Stimulated activated memory B cell treated with anti-CD40 and anti-IgM and Interleukin-4, amounts not matched to agents 10 μg/mL and 1 μg/mL and 100 μg/mL, for 72 hours (primary cell): ENCODE measurements around the gene ZNG1A.
"Not testable (repeated sequence)": the region's sequence is repeated elsewhere in the genome, so short reads cannot be mapped to it uniquely, and the experiment has no call there.

Experiments
- ATAC-seq: fragments of 150-1000 bp; cut with Tn5 transposase; 2 replicates; pipeline ENCODE4 v1.10.0; 2021
- H3K27ac Mint-ChIP-seq: one replicate; pipeline ENCODE4 v1.8.0; 2022; ENCODE audit warnings: mild to moderate bottlenecking, mixed read lengths
- H3K27me3 Mint-ChIP-seq: one replicate; pipeline ENCODE4 v1.8.0; 2022; ENCODE audit warnings: mixed read lengths
- H3K36me3 Mint-ChIP-seq: one replicate; pipeline ENCODE4 v1.8.0; 2022; ENCODE audit warnings: mixed read lengths
- H3K4me1 Mint-ChIP-seq: one replicate; pipeline ENCODE4 v1.8.0; 2022; ENCODE audit warnings: mixed read lengths
- H3K4me3 Mint-ChIP-seq: one replicate; pipeline ENCODE4 v1.8.0; 2022; ENCODE audit warnings: mild to moderate bottlenecking, moderate library complexity, mixed read lengths
- H3K9me3 Mint-ChIP-seq: one replicate; pipeline ENCODE4 v1.8.0; 2022; ENCODE audit warnings: mixed read lengths

The ZNG1A gene

DNA sequence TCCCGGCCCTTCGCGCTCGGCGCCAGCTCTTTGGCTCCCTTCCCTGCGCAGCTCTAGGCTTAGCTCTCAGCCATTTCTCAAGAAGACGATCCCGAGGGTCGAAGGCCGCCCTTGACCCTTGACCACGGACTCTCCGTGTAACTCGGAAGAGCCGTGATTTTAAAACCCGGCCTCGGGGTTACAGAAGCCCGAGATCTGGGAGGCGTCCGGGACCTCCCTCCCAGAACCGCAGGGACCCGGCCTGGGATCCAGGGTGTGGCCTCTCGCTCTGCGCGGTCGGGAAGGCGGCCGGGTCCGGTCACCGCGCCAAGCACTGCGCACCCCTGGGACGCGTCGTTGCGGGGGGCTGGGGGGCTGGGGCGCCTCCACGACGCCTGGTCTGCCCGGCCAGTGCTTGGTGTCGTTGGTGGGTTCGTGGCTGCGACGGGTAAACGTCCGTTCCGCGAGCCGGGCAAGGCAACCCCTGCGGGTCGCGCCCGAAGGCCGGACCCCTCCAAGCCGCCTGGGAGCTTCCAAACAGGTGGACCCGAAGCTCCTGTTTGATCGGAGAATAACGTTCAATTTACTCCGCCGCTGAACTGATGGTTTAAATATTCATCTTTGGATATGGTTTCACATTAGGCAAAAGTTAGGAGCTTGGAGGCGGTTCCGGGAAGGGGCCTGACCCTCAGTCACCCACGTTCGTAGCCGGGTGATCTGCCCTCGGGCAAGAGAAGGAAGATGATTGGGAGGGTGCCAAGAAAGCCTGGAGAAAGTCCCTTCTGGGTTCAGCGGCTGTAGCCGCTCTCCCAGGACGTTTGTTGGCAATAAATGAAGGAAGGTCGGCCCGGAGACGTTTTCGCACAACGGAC is 64.4 kb downstream of the ZNG1A start:
- peak; percentile 47 for ATAC-seq
- H3K9me3 Mint-ChIP-seq = not testable (repeated sequence)
- peaks cover 53% of the 10 kb centered on the region for H3K27me3 Mint-ChIP-seq
- peak overlapping the region; percentile 57 for H3K27ac Mint-ChIP-seq
- H3K36me3 Mint-ChIP-seq = peaks cover 10% of the 10 kb centered on the region
- H3K4me3 Mint-ChIP-seq = peak overlapping the region; percentile 76
- H3K4me1 Mint-ChIP-seq = peaks cover 20% of the 10 kb centered on the region

DNA sequence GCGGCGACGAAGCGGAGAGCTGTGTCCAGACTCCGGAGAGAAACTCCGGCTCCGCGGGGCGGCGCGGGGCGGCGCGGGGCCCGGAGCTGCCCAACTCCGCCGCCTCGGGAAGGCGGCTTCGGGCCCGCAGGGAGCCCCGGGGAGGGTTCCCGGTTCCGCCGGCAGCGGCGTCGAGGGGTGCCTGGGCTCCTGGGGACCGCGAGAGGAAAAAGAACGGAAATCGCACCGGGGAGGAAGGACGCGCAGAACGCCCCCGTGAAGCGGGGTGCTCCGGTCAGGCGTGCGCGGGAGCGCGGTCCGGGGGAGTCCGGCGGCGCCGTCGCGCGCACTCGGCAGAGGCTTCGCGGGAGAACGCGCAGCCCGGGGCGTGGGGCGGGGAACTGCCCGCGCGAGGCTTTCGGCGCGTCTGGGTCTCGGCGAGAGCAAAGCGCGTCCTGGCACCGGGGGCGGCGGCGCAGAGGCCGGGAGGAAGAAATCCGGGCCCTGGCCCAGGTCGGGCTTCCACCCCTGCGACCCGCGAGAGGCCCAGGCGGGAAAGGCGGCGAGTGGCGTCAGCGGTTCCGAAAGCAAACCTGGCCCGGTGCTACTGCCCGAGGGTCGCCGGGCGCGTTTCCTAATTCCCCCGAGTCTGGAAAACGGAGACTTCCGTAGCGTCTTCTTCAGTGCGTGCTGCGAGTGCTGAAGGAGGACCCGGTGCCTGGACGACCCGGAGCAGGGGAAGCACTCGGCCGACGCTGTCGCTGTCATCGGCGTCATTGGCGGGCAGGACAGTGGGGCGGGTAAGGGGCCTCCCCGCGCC is 65.2 kb downstream of the ZNG1A start:
- Mint-ChIP-seq H3K27ac (peak overlapping the region; percentile 57), H3K27me3 (peaks cover 56% of the 10 kb centered on the region), H3K4me3 (peak overlapping the region; percentile 74), H3K4me1 (peaks cover 26% of the 10 kb centered on the region)
- ATAC-seq = peak; percentile 76
- H3K9me3 Mint-ChIP-seq, H3K36me3 Mint-ChIP-seq: not testable (repeated sequence)

- not testable (repeated sequence) for H3K4me3 Mint-ChIP-seq, H3K36me3 Mint-ChIP-seq, ATAC-seq, H3K9me3 Mint-ChIP-seq, H3K27ac Mint-ChIP-seq
- peaks cover 22% of the 10 kb centered on the region for H3K4me1 Mint-ChIP-seq
- H3K27me3 Mint-ChIP-seq = peaks cover 54% of the 10 kb centered on the region
Measured at GRCh38 chr9:112589-113467, 66.0 kb downstream of the ZNG1A start.

DNA sequence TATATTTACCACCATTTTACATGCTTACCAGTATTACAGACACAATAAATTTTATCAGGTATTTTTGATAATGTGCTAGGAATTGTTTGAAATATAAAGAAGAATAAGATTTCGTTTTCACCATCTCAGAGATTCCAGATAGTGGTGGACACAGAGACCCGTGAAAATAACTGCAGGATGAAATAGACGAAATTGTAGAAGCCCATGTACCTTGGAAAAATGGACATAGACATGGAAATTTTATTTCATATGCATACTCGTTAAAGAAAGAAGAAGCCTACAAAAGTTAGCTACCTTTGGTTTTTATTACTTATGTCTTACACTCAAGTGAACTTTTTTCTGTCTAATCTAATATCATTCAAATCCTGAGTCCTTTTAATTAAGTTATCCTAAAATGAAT is 68.2 kb downstream of the ZNG1A start:
- H3K4me3 Mint-ChIP-seq, H3K27ac Mint-ChIP-seq, H3K36me3 Mint-ChIP-seq, ATAC-seq, H3K9me3 Mint-ChIP-seq: not testable (repeated sequence)
- H3K4me1 Mint-ChIP-seq = peaks cover 15% of the 10 kb centered on the region
- H3K27me3 Mint-ChIP-seq = peaks cover 50% of the 10 kb centered on the region

DNA sequence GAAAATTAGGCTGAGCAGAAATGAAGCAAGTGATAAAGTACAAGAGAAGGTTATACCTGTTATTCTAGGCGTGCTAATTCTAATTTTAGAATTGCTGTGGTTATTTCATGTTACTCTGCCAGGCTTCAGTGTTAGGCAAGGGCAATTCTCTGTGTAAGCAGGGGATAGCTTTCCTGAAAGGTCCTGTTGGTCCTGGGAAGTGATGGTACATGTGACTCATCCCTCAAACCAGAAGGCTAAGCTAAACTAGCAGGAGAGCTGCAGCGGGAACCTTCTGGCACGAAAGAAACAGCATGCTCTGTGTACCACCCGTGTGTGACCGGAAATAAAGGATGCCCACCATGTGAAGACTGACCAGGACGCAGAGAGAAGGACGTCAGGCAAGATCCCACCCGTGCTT is 69.3 kb downstream of the ZNG1A start:
- H3K36me3 Mint-ChIP-seq, H3K9me3 Mint-ChIP-seq, H3K27ac Mint-ChIP-seq, H3K4me1 Mint-ChIP-seq, H3K4me3 Mint-ChIP-seq, ATAC-seq: not testable (repeated sequence)
- H3K27me3 Mint-ChIP-seq = peaks cover 43% of the 10 kb centered on the region

- not testable (repeated sequence) for H3K4me1 Mint-ChIP-seq, H3K36me3 Mint-ChIP-seq, H3K9me3 Mint-ChIP-seq, H3K4me3 Mint-ChIP-seq, ATAC-seq, H3K27ac Mint-ChIP-seq
- H3K27me3 Mint-ChIP-seq = peaks cover 37% of the 10 kb centered on the region
Measured at GRCh38 chr9:108742-109495, 69.9 kb downstream of the ZNG1A start.

- not testable (repeated sequence) for H3K9me3 Mint-ChIP-seq, H3K36me3 Mint-ChIP-seq, H3K27ac Mint-ChIP-seq, H3K4me1 Mint-ChIP-seq, ATAC-seq, H3K4me3 Mint-ChIP-seq
- peaks cover 35% of the 10 kb centered on the region for H3K27me3 Mint-ChIP-seq
Measured at GRCh38 chr9:105991-106390, 72.9 kb downstream of the ZNG1A start.

GRCh38 chr9:100430-100829 is 78.4 kb downstream of the ZNG1A start:
- not testable (repeated sequence) for H3K36me3 Mint-ChIP-seq, H3K9me3 Mint-ChIP-seq, ATAC-seq, H3K27ac Mint-ChIP-seq, H3K27me3 Mint-ChIP-seq, H3K4me3 Mint-ChIP-seq, H3K4me1 Mint-ChIP-seq

GRCh38 chr9:99867-100266 is 79.0 kb downstream of the ZNG1A start:
- H3K36me3 Mint-ChIP-seq, H3K9me3 Mint-ChIP-seq, ATAC-seq, H3K27me3 Mint-ChIP-seq, H3K27ac Mint-ChIP-seq, H3K4me1 Mint-ChIP-seq, H3K4me3 Mint-ChIP-seq: not testable (repeated sequence)

DNA sequence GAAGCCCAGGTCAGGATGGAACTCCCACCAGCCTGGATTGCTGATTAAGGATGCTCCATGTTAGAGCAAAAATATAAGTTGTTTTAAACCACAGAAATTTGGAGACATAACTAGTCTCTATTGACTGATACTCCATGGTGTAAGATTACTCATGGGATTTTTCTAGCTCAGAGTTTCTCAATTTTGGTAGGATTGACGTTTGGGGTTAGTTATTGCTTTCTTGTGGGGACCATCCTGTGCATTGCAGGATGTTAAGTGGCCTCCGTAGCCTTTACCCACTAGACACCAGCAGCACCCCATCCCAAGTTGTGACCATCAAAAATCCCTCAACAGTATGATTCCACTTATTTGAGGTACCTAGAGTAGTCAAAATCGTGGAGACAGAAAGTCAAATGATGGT is 80.1 kb downstream of the ZNG1A start:
- not testable (repeated sequence) for H3K27ac Mint-ChIP-seq, H3K36me3 Mint-ChIP-seq, H3K27me3 Mint-ChIP-seq, H3K4me1 Mint-ChIP-seq, H3K4me3 Mint-ChIP-seq, ATAC-seq, H3K9me3 Mint-ChIP-seq

DNA sequence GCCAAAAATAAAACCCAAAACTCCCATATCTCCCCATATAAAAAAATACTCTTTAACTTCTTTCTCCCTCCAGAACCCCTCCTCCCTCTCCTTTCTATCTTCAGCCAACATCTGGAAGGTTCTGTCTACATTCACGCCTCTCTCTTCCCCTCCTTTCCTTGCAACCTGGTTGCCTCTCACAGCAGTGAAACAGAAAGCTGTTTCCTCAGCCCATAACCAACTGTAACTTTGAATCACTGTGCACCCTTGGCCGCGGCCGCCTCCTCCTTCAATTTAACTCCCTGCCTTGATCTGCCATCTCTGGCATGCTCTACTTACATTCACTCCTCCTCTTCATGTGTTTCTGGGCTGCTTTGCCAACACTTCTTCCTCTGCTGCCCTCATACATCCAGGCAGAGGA is 83.9 kb downstream of the ZNG1A start:
- not testable (repeated sequence) for H3K27me3 Mint-ChIP-seq, H3K36me3 Mint-ChIP-seq, ATAC-seq, H3K27ac Mint-ChIP-seq, H3K9me3 Mint-ChIP-seq, H3K4me3 Mint-ChIP-seq, H3K4me1 Mint-ChIP-seq

DNA sequence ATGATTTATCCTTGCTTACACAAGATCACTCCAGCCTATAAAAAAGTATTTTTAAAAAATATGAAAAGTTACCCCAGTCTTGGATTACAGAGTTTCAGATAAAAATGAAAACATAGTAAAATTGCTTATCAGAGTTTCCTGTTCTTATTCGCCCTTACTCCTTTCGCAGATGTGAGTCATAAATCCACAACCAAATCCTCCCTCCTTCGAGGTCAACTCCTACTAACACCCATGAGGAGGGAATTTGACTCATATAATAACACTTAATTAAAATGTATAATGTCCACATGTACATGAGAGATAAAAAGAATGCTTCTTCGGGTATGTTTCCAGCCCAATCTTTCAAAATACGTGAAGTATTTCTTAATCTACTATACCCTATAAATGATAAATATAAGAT is 84.5 kb downstream of the ZNG1A start:
- H3K9me3 Mint-ChIP-seq, H3K27ac Mint-ChIP-seq, H3K4me3 Mint-ChIP-seq, H3K36me3 Mint-ChIP-seq, ATAC-seq, H3K4me1 Mint-ChIP-seq, H3K27me3 Mint-ChIP-seq: not testable (repeated sequence)

DNA sequence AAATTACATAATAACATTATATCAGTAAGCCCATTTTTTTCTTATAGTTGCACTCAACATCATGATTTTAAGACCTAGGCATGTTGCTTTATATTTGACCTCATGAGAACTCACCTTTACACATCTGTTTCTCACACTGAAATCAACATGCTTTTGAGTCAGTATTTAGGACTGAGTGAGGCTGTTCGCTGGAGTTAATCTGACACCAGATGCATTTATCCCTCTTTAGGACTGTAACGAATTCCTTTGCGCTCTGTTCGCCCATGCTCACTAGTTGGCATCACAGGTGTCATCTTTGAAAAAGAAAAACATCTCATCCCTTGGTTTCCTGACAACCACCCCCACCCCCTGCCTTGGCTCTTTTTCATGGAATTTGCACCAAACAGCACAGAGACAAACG is 84.9 kb downstream of the ZNG1A start:
- not testable (repeated sequence) for H3K27ac Mint-ChIP-seq, H3K36me3 Mint-ChIP-seq, H3K27me3 Mint-ChIP-seq, H3K4me1 Mint-ChIP-seq, H3K9me3 Mint-ChIP-seq, ATAC-seq, H3K4me3 Mint-ChIP-seq

GRCh38 chr9:90851-91250 is 88.0 kb downstream of the ZNG1A start:
- not testable (repeated sequence) for H3K36me3 Mint-ChIP-seq, H3K4me3 Mint-ChIP-seq, ATAC-seq, H3K9me3 Mint-ChIP-seq, H3K27ac Mint-ChIP-seq, H3K4me1 Mint-ChIP-seq, H3K27me3 Mint-ChIP-seq
